IPS-18c (cell line): Measurements from ENCODE around the gene WFS1.
A peak's percentile ranks its signal among the peaks of the same experiment; 100 is the strongest.

Experiments used
- H3K4me3 ChIP-seq: 2 replicates; pipeline ENCODE4 v1.7.0; 2013; ENCODE audit warnings: low read depth, mild to moderate bottlenecking, low read length, moderate library complexity; ENCODE audit not compliant: insufficient read depth
- H3K9me3 ChIP-seq: one replicate; pipeline ENCODE4 v1.6.1; 2013; ENCODE audit warnings: mild to moderate bottlenecking, low read length, moderate library complexity; ENCODE audit not compliant: control insufficient read depth, insufficient read depth

WFS1 gene

GRCh38 chr4:6269616-6270511 is at the start of gene WFS1:
WFS1 (plus strand) TSS chr4:6269850; CDS start chr4:6277456, 7,606 bp downstream.
- H3K4me3 ChIP-seq = peak within 1 kb of the TSS; percentile 80

GRCh38 chr4:6221301-6221850 is 48.3 kb upstream of the WFS1 start:
- H3K4me3 ChIP-seq = peak overlapping the region; percentile 54
- no peaks in the 10 kb centered on the region for H3K9me3 ChIP-seq

More at GRCh38 chr4:6269616-6270511, at the start of gene WFS1:
- peaks cover 2% of the 10 kb centered on the region for H3K9me3 ChIP-seq

GRCh38 chr4:6221851-6222760 is 47.5 kb upstream of the WFS1 start:
- H3K9me3 ChIP-seq = no peaks in the 10 kb centered on the region
- peak overlapping the region; percentile 54 for H3K4me3 ChIP-seq

- Histone ChIP-seq H3K4me3 (no peak overlapping the region), H3K9me3 (no peaks in the 10 kb centered on the region)
Measured at GRCh38 chr4:6222761-6223292, 46.8 kb upstream of the WFS1 start.

GRCh38 chr4:6224735-6225134 is 44.9 kb upstream of the WFS1 start:
- H3K9me3 ChIP-seq = no peaks in the 10 kb centered on the region

GRCh38 chr4:6225469-6225868 is 44.2 kb upstream of the WFS1 start:
- no peak overlapping the region for H3K4me3 ChIP-seq

More at GRCh38 chr4:6224735-6225134, 44.9 kb upstream of the WFS1 start:
- no peak overlapping the region for H3K4me3 ChIP-seq

GRCh38 chr4:6226506-6226905 is 43.1 kb upstream of the WFS1 start:
- Histone ChIP-seq H3K4me3 (no peak overlapping the region), H3K9me3 (no peaks in the 10 kb centered on the region)

More at GRCh38 chr4:6225469-6225868, 44.2 kb upstream of the WFS1 start:
- no peaks in the 10 kb centered on the region for H3K9me3 ChIP-seq

GRCh38 chr4:6227412-6228157 is 42.1 kb upstream of the WFS1 start:
- Histone ChIP-seq H3K4me3 (no peak overlapping the region), H3K9me3 (no peaks in the 10 kb centered on the region)

GRCh38 chr4:6228158-6229067 is 41.2 kb upstream of the WFS1 start:
- H3K4me3 ChIP-seq = no peak overlapping the region
- no peaks in the 10 kb centered on the region for H3K9me3 ChIP-seq

GRCh38 chr4:6229095-6229494 is 40.6 kb upstream of the WFS1 start:
- H3K9me3 ChIP-seq = no peaks in the 10 kb centered on the region
- H3K4me3 ChIP-seq = no peak overlapping the region

- H3K9me3 ChIP-seq = no peaks in the 10 kb centered on the region
- no peak overlapping the region for H3K4me3 ChIP-seq
Measured at GRCh38 chr4:6229671-6230501, 39.8 kb upstream of the WFS1 start.

GRCh38 chr4:6230502-6230785 is 39.2 kb upstream of the WFS1 start:
- Histone ChIP-seq H3K4me3 (no peak overlapping the region), H3K9me3 (no peaks in the 10 kb centered on the region)

GRCh38 chr4:6230827-6231662 is 38.6 kb upstream of the WFS1 start:
- H3K9me3 ChIP-seq = no peaks in the 10 kb centered on the region
- no peak overlapping the region for H3K4me3 ChIP-seq

GRCh38 chr4:6231663-6232165 is 37.9 kb upstream of the WFS1 start:
- Histone ChIP-seq H3K4me3 (no peak overlapping the region), H3K9me3 (no peaks in the 10 kb centered on the region)
